Duodenal mucosa (tissue), 2 donors: Measurements from ENCODE around the gene FAM167B.
A peak's percentile ranks its signal among the peaks of the same experiment; 100 is the strongest.

ENCODE experiments used
- H3K27ac ChIP-seq: one replicate; pipeline ENCODE4 v1.7.0; 2013; ENCODE audit warnings: low read depth, low read length
- H3K27me3 ChIP-seq, 2 donors: one replicate each; pipeline ENCODE4 v1.7.0; 2013; ENCODE audit warnings: low read length in 2 of 2, control low read depth in 1 of 2; ENCODE audit not compliant: insufficient read depth in 2 of 2, control insufficient read depth in 1 of 2
- H3K36me3 ChIP-seq, 2 donors: one replicate each; pipeline ENCODE4 v1.7.0; 2013; ENCODE audit warnings: low read length in 2 of 2, control low read depth in 1 of 2; ENCODE audit not compliant: insufficient read depth in 2 of 2, control insufficient read depth in 1 of 2
- H3K4me1 ChIP-seq, 2 donors: one replicate each; pipeline ENCODE4 v1.7.0; 2013; ENCODE audit warnings: low read length in 2 of 2, control low read depth in 1 of 2; ENCODE audit not compliant: insufficient read depth in 2 of 2, control insufficient read depth in 1 of 2
- H3K4me3 ChIP-seq, 2 donors: one replicate each; pipeline ENCODE4 v1.7.0; 2013; ENCODE audit warnings: low read length in 2 of 2, low read depth in 1 of 2
- H3K9ac ChIP-seq, 2 donors: one replicate each; pipeline ENCODE4 v1.7.0; 2013; ENCODE audit warnings: low read length in 2 of 2, low read depth in 1 of 2
- H3K9me3 ChIP-seq, 2 donors: one replicate each; pipeline ENCODE4 v1.7.0; 2013; ENCODE audit warnings: low read length in 2 of 2, control low read depth in 1 of 2; ENCODE audit not compliant: control insufficient read depth in 1 of 2

FAM167B gene

GRCh38 chr1:32240140-32240951, 6.7 kb upstream of the FAM167B start:
- H3K4me1 ChIP-seq, result peaks cover 0 to 24% of the 10 kb centered on the region in 2 donors
- H3K9me3 ChIP-seq, result no peaks in the 10 kb centered on the region
- peak overlapping the region; percentile 59 to 64 for H3K9ac ChIP-seq
- peak overlapping the region; percentile 36 for H3K27ac ChIP-seq
- H3K36me3 ChIP-seq, result no peaks in the 10 kb centered on the region
- H3K4me3 ChIP-seq, result peak overlapping the region; percentile 71 to 86
- no peaks in the 10 kb centered on the region for H3K27me3 ChIP-seq

GRCh38 chr1:32241001-32241763, 5.8 kb upstream of the FAM167B start:
- peak overlapping the region; percentile 36 for H3K27ac ChIP-seq
- peaks cover 0 to 24% of the 10 kb centered on the region in 2 donors for H3K4me1 ChIP-seq
- H3K4me3 ChIP-seq, result peak overlapping the region; percentile 71 to 86
- H3K27me3 ChIP-seq, result no peaks in the 10 kb centered on the region
- no peaks in the 10 kb centered on the region for H3K36me3 ChIP-seq
- peak overlapping the region; percentile 59 to 64 for H3K9ac ChIP-seq
- no peaks in the 10 kb centered on the region for H3K9me3 ChIP-seq

GRCh38 chr1:32242341-32242851, 4.6 kb upstream of the FAM167B start:
- peaks cover 0 to 29% of the 10 kb centered on the region in 2 donors for H3K4me1 ChIP-seq
- no peak overlapping the region for H3K4me3 ChIP-seq
- no peaks in the 10 kb centered on the region for H3K9me3 ChIP-seq
- H3K27ac ChIP-seq, result no peak overlapping the region
- H3K9ac ChIP-seq, result no peak overlapping the region
- H3K36me3 ChIP-seq, result no peaks in the 10 kb centered on the region
- H3K27me3 ChIP-seq, result no peaks in the 10 kb centered on the region

GRCh38 chr1:32247452-32247851, 430 bp downstream of the FAM167B start:
- Histone ChIP-seq H3K9ac (no peak overlapping the region), H3K4me3 (no peak overlapping the region), H3K27me3 (no peaks in the 10 kb centered on the region), H3K9me3 (no peaks in the 10 kb centered on the region), H3K36me3 (no peaks in the 10 kb centered on the region), H3K27ac (peak overlapping the region; percentile 17), H3K4me1 (peaks cover 11 to 35% of the 10 kb centered on the region in 2 donors)

GRCh38 chr1:32247983-32248889, 1.2 kb downstream of the FAM167B start:
- H3K9ac ChIP-seq, result peak overlapping the region in 1 of 2 donors; percentile 18
- H3K27ac ChIP-seq, result no peak overlapping the region
- H3K4me1 ChIP-seq, result peaks cover 11 to 35% of the 10 kb centered on the region in 2 donors
- H3K36me3 ChIP-seq, result no peaks in the 10 kb centered on the region
- no peaks in the 10 kb centered on the region for H3K27me3 ChIP-seq
- no peaks in the 10 kb centered on the region for H3K9me3 ChIP-seq
- H3K4me3 ChIP-seq, result peak overlapping the region in 1 of 2 donors; percentile 47

GRCh38 chr1:32249831-32250525, 3.0 kb downstream of the FAM167B start:
- H3K9ac ChIP-seq, result peak overlapping the region in 1 of 2 donors; percentile 8
- H3K27ac ChIP-seq, result peak overlapping the region; percentile 87
- peaks cover 11 to 35% of the 10 kb centered on the region in 2 donors for H3K4me1 ChIP-seq

GRCh38 chr1:32250893-32251716, 4.1 kb downstream of the FAM167B start, which contains the start of gene LCK:
TSS of gene LCK (plus strand) at chr1:32251265. CDS start at chr1:32274330, 23,065 bp downstream.
- no peaks in the 10 kb centered on the region for H3K36me3 ChIP-seq
- H3K27ac ChIP-seq, result peak within 1 kb of the TSS; percentile 87
- H3K4me3 ChIP-seq, result peak within 1 kb of the TSS; percentile 44 to 60
- peak within 1 kb of the TSS; percentile 39 to 46 for H3K9ac ChIP-seq
- H3K4me1 ChIP-seq, result peaks cover 11 to 35% of the 10 kb centered on the region in 2 donors
- H3K27me3 ChIP-seq, result no peaks in the 10 kb centered on the region
- H3K9me3 ChIP-seq, result no peaks in the 10 kb centered on the region

More at GRCh38 chr1:32249831-32250525, 3.0 kb downstream of the FAM167B start:
- Histone ChIP-seq H3K36me3 (no peaks in the 10 kb centered on the region), H3K9me3 (no peaks in the 10 kb centered on the region), H3K4me3 (peak overlapping the region in 1 of 2 donors; percentile 44), H3K27me3 (no peaks in the 10 kb centered on the region)

GRCh38 chr1:32255072-32256071, 8.3 kb downstream of the FAM167B start:
- Histone ChIP-seq H3K4me3 (peak overlapping the region in 1 of 2 donors; percentile 28), H3K27me3 (no peaks in the 10 kb centered on the region), H3K27ac (no peak overlapping the region), H3K36me3 (no peaks in the 10 kb centered on the region), H3K9me3 (no peaks in the 10 kb centered on the region), H3K4me1 (peaks cover 7 to 10% of the 10 kb centered on the region in 2 donors), H3K9ac (no peak overlapping the region)
